Spleen (tissue), 11 donors: Measurements from ENCODE around the gene DOCK1. TPM values are rescaled to one million over a fixed set of nuclear protein-coding genes. Genes with fewer than 3 reads are reported as not detected.
A peak's percentile ranks its signal among the peaks of the same experiment; 100 is the strongest.

Source experiments
- DNase-seq: peaks from one replicate; pipeline ENCODE4 v3.0.0-alpha.2; 2020
- H3K27ac ChIP-seq, 8 donors: fragments of 200-600 bp; sonication (generic) in 7 of 8; 1 replicate in 4 of 8; 2 replicates in 4 of 8; pipeline versions ENCODE4 v1.5.0 to v1.8.0; 2016 to 2021; ENCODE audit warnings: inconsistent platforms in 4 of 8, mild to moderate bottlenecking in 4 of 8, moderate library complexity in 1 of 8
- H3K27me3 ChIP-seq, 7 donors: fragments of 200-600 bp; sonication (generic) in 6 of 7; replicated peaks in 1 of 7; 1 replicate in 4 of 7; 2 replicates in 3 of 7; pipeline versions ENCODE4 v1.5.0 to v1.8.0; 2016 to 2021; ENCODE audit warnings: inconsistent platforms in 3 of 7, mild to moderate bottlenecking in 1 of 7
- H3K36me3 ChIP-seq, 6 donors: fragments of 200-600 bp; sonication (generic) in 5 of 6; 1 replicate in 4 of 6; 2 replicates in 2 of 6; pipeline versions ENCODE4 v1.5.0 to v1.8.0; 2016 to 2021; ENCODE audit warnings: inconsistent platforms in 2 of 6
- H3K4me1 ChIP-seq, 6 donors: fragments of 200-600 bp; sonication (generic) in 5 of 6; 1 replicate in 3 of 6; 2 replicates in 3 of 6; pipeline versions ENCODE4 v1.5.0 to v1.8.0; 2016 to 2021; ENCODE audit warnings: inconsistent platforms in 3 of 6
- H3K4me3 ChIP-seq, 8 donors: fragments of 200-600 bp; sonication (generic) in 7 of 8; 1 replicate in 4 of 8; 2 replicates in 4 of 8; pipeline versions ENCODE4 v1.5.0 to v1.8.0; 2016 to 2021; ENCODE audit warnings: inconsistent platforms in 4 of 8, mild to moderate bottlenecking in 4 of 8, moderate library complexity in 2 of 8
- H3K9me3 ChIP-seq, 8 donors: fragments of 200-600 bp; sonication (generic) in 7 of 8; 1 replicate in 4 of 8; 2 replicates in 4 of 8; pipeline versions ENCODE4 v1.5.0 to v1.8.0; 2016 to 2021; ENCODE audit warnings: inconsistent platforms in 4 of 8
- CTCF ChIP-seq, 11 experiments: fragments of 200-600 bp in 7 of 11; fragments of 450-650 bp in 4 of 11; sonication (generic) in 4 of 11; IDR thresholded peaks in 8 of 11; conservative IDR thresholded peaks in 3 of 11; 1 replicate in 7 of 11; 2 replicates in 4 of 11; pipeline versions ENCODE4 v1.4.0 to v1.8.0; 2016 to 2021; ENCODE audit warnings: antibody characterized with exemption in 11 of 11, inconsistent platforms in 4 of 11, mild to moderate bottlenecking in 1 of 11
- POLR2A ChIP-seq, 3 donors: fragments of 450-650 bp; IDR thresholded peaks; one replicate each; pipeline ENCODE4 v1.5.1; 2017; ENCODE audit warnings: antibody characterized with exemption in 3 of 3, mild to moderate bottlenecking in 1 of 3
- POLR2AphosphoS5 ChIP-seq, 3 donors: sonication (generic); formaldehyde crosslinking; IDR thresholded peaks; one replicate each; pipeline ENCODE4 v1.5.1; 2017; ENCODE audit warnings: antibody characterized with exemption in 3 of 3
- WGBS, 5 donors: extraction: QIAGEN DNeasy Blood & Tissue Kit in 3 of 5; methylation state at CpG; one replicate each; pipeline versions ENCODE4 v1.1.5 to v1.1.7; 2013 to 2018; 5-methylcytosine and 5-hydroxymethylcytosine counted together
- intact Hi-C: fragments of 100-400 bp; cut with DNase I; formaldehyde crosslinking; loops from one replicate; pipeline ENCODE4 v1.15.0; 2023; ENCODE audit warnings: low total_unique reads
- polyA plus RNA-seq, 3 donors: library from polyadenylated mRNA; stranded (reverse); fragments of 200-250 nt; gene quantifications; one replicate each; pipeline ENCODE4 v1.2.1, GENCODE V29; 2013
- total RNA-seq, 7 donors: library from RNA; depleted of rRNA in 3 of 7; stranded (reverse); fragments of >200 nt in 3 of 7; fragmentation: NEBNext Ultra II Directional in 4 of 7; extraction: Animal tissue kit (Norgen Biotek cat#: 25700) in 4 of 7; gene quantifications; one replicate each; pipeline versions ENCODE4 v1.1.0 to v1.2.1, GENCODE V29; 2016 to 2021
- donor health status: healthy with polysubstance abuse.
- donor health status: DM: no; HTN: no; CAD: no; lungs with moderate emphysema.
- donor health status: DM: no; HTN: no; CAD: no.
- donor health status: Bipolar disorder and iron deficiency.
- donor health status: healthy.
- donor health status: DM: no; HTN: no; CAD: no.
- donor health status: DM: yes; HTN: yes; CAD: no.

The DOCK1 gene
- total and polyA plus RNA-seq, 10 donors: 2.2 to 40.5 (median 25.1) TPM

DNA sequence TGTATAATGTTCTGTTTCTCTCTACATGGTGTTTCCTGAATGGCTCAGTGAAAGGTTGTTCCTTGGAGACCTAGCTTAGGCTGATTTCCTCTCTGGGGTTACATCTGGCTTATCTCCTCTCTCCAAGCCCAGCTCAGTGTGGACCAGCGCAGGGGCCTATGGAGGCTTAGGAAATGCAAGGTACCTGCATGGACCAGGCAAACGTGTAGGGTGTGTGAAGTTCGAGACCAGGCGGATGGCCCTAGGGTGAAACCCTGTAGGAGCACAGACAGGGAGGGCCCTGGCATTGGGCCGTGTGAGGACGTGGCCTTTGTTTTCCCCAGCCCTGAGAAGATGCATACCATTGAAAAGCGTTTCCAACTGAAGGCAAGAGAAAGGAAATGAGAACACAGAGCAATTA, 59.0 kb downstream of the DOCK1 start:
- TF ChIP-seq POLR2A (IDR thresholded peaks at IDR 0.05) (no peak), CTCF (IDR thresholded peaks at IDR 0.05 in 8 of 11, conservative IDR thresholded peaks at IDR 0.05 in 3 of 11) (no peak), POLR2AphosphoS5 (IDR thresholded peaks at IDR 0.05) (no peak)
- H3K9me3 ChIP-seq: no peaks in the 10 kb centered on the region
- intact Hi-C loops: no loop called here
- no peaks in the 10 kb centered on the region for H3K27me3 ChIP-seq
- H3K4me3 ChIP-seq: no peak overlapping the region
- no peaks in the 10 kb centered on the region for H3K36me3 ChIP-seq
- WGBS, 5 donors: 49 to 56% (median 49%) methylated on average over 7 of the region's 7 CpGs
- H3K27ac ChIP-seq: no peak overlapping the region
- peaks cover 0 to 5% (median 0%) of the 10 kb centered on the region in 6 donors for H3K4me1 ChIP-seq
- DNase-seq: no peak

- H3K4me1 ChIP-seq: peaks cover 0 to 5% (median 0%) of the 10 kb centered on the region in 6 donors
- H3K27me3 ChIP-seq: no peaks in the 10 kb centered on the region
- no peak overlapping the region for H3K27ac ChIP-seq
- 83 to 91% (median 87%) methylated on average over 5 of the region's 5 CpGs for WGBS, 5 donors
- H3K36me3 ChIP-seq: no peaks in the 10 kb centered on the region
- no peak overlapping the region for H3K4me3 ChIP-seq
- no peak for DNase-seq
- intact Hi-C loops: no loop called here
- TF ChIP-seq CTCF (IDR thresholded peaks at IDR 0.05 in 8 of 11, conservative IDR thresholded peaks at IDR 0.05 in 3 of 11): no peak
- no peak for TF ChIP-seq POLR2AphosphoS5 (IDR thresholded peaks at IDR 0.05)
- no peak for TF ChIP-seq POLR2A (IDR thresholded peaks at IDR 0.05)
- no peaks in the 10 kb centered on the region for H3K9me3 ChIP-seq
Measured at GRCh38 chr10:126966938-126967337, 61.7 kb downstream of the DOCK1 start.

DNA sequence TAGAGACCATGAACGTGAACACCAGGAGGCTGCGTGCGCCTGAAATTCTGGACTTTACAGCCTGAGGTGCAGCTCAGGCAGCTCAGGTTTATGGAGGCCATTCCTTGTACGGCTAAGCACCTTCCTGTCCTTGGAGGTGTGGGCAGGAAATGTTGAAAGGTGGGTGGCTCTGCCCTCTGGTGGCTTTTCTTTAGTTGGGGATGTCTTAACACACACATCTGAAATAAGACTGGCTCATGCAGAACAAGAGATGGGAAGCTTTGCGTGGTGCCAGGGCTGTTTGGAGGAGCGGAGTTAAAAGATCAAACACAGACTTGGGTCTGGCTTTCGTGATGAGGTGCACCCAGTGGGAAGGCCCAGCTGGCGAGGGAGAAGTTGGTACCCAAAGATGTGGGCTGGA, 64.1 kb downstream of the DOCK1 start:
- Histone ChIP-seq H3K9me3 (no peaks in the 10 kb centered on the region), H3K4me3 (no peak overlapping the region), H3K27me3 (no peaks in the 10 kb centered on the region), H3K27ac (no peak overlapping the region), H3K4me1 (peaks cover 0 to 6% (median 4%) of the 10 kb centered on the region in 6 donors), H3K36me3 (no peaks in the 10 kb centered on the region)
- DNase-seq: no peak
- intact Hi-C loops: no loop called here
- TF ChIP-seq CTCF (IDR thresholded peaks at IDR 0.05 in 8 of 11, conservative IDR thresholded peaks at IDR 0.05 in 3 of 11) (no peak), POLR2AphosphoS5 (IDR thresholded peaks at IDR 0.05) (no peak), POLR2A (IDR thresholded peaks at IDR 0.05) (no peak)
- 83 to 94% (median 92%) methylated on average over 7 to 8 of the region's 8 CpGs for WGBS, 5 donors

DNA sequence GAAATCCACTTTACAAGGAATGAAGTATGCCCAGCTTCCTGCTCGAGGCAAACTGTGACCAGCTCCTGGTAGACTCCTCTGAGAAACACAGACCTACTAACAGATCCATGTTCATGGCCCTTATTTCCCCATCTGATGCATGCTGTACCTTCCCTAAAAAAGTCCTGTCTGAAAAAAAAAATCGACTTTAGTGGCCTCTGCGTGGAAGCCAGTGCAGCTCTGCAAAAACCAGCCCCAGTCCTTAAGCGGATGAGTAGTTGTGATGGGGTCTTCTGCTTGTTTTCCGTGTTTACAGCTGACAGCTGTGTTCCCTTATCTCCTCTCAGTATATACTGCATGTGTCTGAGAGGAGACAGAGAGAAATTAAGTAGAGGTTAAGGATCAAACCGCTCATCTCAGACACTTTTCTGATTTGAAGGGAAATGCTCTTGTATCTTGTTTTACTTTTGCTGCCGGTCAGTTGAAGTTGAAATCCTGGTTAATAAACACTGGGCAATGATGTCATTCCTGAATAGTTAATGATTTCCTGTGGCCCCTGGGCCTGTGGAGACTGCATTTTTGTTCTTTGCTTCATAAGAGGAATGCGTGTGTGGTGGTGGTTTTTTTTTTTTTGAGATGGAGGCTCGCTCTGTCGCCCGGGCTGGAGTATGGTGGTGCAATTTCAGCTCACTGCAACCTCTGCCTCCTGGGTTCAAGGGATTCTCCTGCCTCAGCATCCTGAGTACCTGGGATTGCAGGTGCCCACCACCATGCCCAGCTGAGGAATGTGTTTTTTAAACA, 67.6 kb downstream of the DOCK1 start:
- TF ChIP-seq CTCF (IDR thresholded peaks at IDR 0.05 in 8 of 11, conservative IDR thresholded peaks at IDR 0.05 in 3 of 11) (no peak), POLR2A (IDR thresholded peaks at IDR 0.05) (no peak), POLR2AphosphoS5 (IDR thresholded peaks at IDR 0.05) (no peak)
- H3K9me3 ChIP-seq: no peaks in the 10 kb centered on the region
- H3K4me3 ChIP-seq: no peak overlapping the region
- intact Hi-C loops: no loop called here
- no peaks in the 10 kb centered on the region for H3K27me3 ChIP-seq
- peak overlapping the region in 2 of 8 donors; percentile 15 to 27 for H3K27ac ChIP-seq
- 44 to 57% (median 52%) methylated on average over 11 of the region's 11 CpGs for WGBS, 5 donors
- H3K36me3 ChIP-seq: peaks cover 0 to 7% (median 0%) of the 10 kb centered on the region in 6 donors
- DNase-seq: no peak
- peaks cover 0 to 6% (median 3%) of the 10 kb centered on the region in 6 donors for H3K4me1 ChIP-seq
